Right forelimb (tissue), 1 donor: ENCODE measurements around the gene CPT1B.
"Not testable (repeated sequence)": the region's sequence is repeated elsewhere in the genome, so short reads cannot be mapped to it uniquely, and the experiment has no call there.

Experiments
- DNase-seq: peaks from one replicate; pipeline ENCODE4 v3.0.0-alpha.2; 2018

CPT1B gene

GRCh38 chr22:50526108-50526833 is 52.0 kb downstream of the CPT1B start:
- DNase-seq: peak; percentile 87

GRCh38 chr22:50525858-50526107 is 52.4 kb downstream of the CPT1B start:
- DNase-seq: no peak

- peak; percentile 99 for DNase-seq
These were observed 52.9 kb downstream of the CPT1B start, which contains the start of gene SCO2 for GRCh38 chr22:50525104-50525857. Gene SCO2, minus strand, starts transcription at chr22:50525598. Its CDS starts 1,187 bp downstream, at chr22:50524411.

GRCh38 chr22:50524676-50525103 is 53.5 kb downstream of the CPT1B start:
- DNase-seq: no peak

- DNase-seq: no peak
These were observed 54.2 kb downstream of the CPT1B start for GRCh38 chr22:50523806-50524675.

- no peak for DNase-seq
These were observed 54.8 kb downstream of the CPT1B start for GRCh38 chr22:50523458-50523805.

- DNase-seq: no peak
These were observed 55.3 kb downstream of the CPT1B start for GRCh38 chr22:50522806-50523438.

GRCh38 chr22:50522208-50522805 is 55.9 kb downstream of the CPT1B start:
- no peak for DNase-seq

- no peak for DNase-seq
These were observed 56.5 kb downstream of the CPT1B start for GRCh38 chr22:50521710-50522109.

GRCh38 chr22:50520826-50521453 is 57.3 kb downstream of the CPT1B start:
- no peak for DNase-seq

- not testable (repeated sequence) for DNase-seq
These were observed 58.0 kb downstream of the CPT1B start for GRCh38 chr22:50520184-50520583.

GRCh38 chr22:50519151-50519550 is 59.1 kb downstream of the CPT1B start:
- no peak for DNase-seq
